Glutamatergic neuron (in vitro differentiated cells): ENCODE measurements around the gene MEIS1. TPM values are rescaled to one million over a fixed set of nuclear protein-coding genes. Genes with fewer than 3 reads are reported as not detected.

Experiments used
- DNase-seq: peaks from one replicate; pipeline ENCODE4 v3.0.0; 2022
- H3K27ac Mint-ChIP-seq: one replicate; pipeline ENCODE4 v1.8.0; 2020; ENCODE audit warnings: mild to moderate bottlenecking, mixed read lengths, inconsistent platforms; ENCODE audit not compliant: unreplicated experiment
- H3K27me3 Mint-ChIP-seq: one replicate; pipeline ENCODE4 v1.8.0; 2020; ENCODE audit warnings: mild to moderate bottlenecking, moderate library complexity, mixed read lengths, inconsistent platforms; ENCODE audit not compliant: unreplicated experiment
- H3K36me3 Mint-ChIP-seq: one replicate; pipeline ENCODE4 v1.8.0; 2020; ENCODE audit warnings: mild to moderate bottlenecking, mixed read lengths, inconsistent platforms; ENCODE audit not compliant: unreplicated experiment
- H3K4me1 Mint-ChIP-seq: one replicate; pipeline ENCODE4 v1.8.0; 2020; ENCODE audit warnings: mild to moderate bottlenecking, low read depth, mixed read lengths, inconsistent platforms; ENCODE audit not compliant: unreplicated experiment
- H3K4me3 Mint-ChIP-seq: one replicate; pipeline ENCODE4 v1.8.0; 2020; ENCODE audit warnings: mild to moderate bottlenecking, mixed read lengths, inconsistent platforms; ENCODE audit not compliant: unreplicated experiment
- H3K9me3 Mint-ChIP-seq: one replicate; pipeline ENCODE4 v1.8.0; 2020; ENCODE audit warnings: mild to moderate bottlenecking, moderate library complexity, mixed read lengths, inconsistent platforms; ENCODE audit not compliant: unreplicated experiment
- total RNA-seq: library from RNA; stranded (reverse); fragmentation: NEBNext Ultra II Directional; extraction: Animal tissue kit (Norgen Biotek cat#: 25700); gene quantifications from one replicate; pipeline ENCODE4 v1.2.1, GENCODE V29; 2021; ENCODE audit not compliant: unreplicated experiment
- TF ChIP-seq, protein P1 (sequence below): fragments of 200-600 bp; sonication (generic); IDR thresholded peaks from one replicate; pipeline ENCODE4 v1.5.0; 2021; ENCODE audit not compliant: partially characterized antibody, unreplicated experiment

The MEIS1 gene
- total RNA-seq, 1 donor from 2014 or later = 4.8 TPM

DNA sequence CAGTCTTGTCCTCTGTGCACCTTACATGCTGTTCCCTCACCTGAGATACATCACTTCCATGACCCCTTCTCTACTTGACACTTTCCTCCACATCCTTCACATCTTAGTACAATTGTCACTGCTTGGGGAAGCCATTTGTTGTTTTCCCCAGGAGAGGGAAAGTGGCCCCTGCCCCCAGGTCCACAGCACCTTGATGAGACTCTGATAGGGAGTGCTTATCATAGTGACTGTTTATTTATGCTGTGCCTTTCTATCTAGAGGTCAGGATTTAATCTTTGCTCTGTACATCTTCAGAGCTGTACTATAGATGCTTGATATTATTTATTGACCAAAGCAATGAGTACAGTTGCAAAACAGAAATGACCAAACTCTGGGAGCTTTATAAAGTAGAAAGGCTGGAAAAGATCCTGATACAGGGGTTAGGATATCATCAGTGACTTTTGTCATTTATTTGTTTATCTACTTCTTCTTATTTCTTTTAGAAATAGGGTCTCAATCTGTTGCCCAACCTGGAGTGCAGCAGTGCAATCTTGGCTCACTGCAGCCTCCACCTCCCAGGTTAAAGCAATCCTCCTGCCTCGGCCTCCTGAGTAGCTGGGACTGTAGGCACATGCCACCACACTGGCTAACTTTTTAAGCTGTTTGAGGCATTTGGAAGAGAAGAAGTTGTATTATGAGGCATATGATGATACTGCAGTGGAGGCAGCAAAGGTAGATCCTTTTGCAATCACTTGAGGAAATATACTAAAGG is 94.2 kb downstream of the MEIS1 start:
- H3K4me1 Mint-ChIP-seq = peaks cover 9% of the 10 kb centered on the region
- no peak for DNase-seq
- no peak overlapping the region for H3K4me3 Mint-ChIP-seq
- peaks cover 2% of the 10 kb centered on the region for H3K9me3 Mint-ChIP-seq
- H3K36me3 Mint-ChIP-seq = no peaks in the 10 kb centered on the region
- no peaks in the 10 kb centered on the region for H3K27me3 Mint-ChIP-seq
- H3K27ac Mint-ChIP-seq = no peak overlapping the region
- TF ChIP-seq, protein P1, sequence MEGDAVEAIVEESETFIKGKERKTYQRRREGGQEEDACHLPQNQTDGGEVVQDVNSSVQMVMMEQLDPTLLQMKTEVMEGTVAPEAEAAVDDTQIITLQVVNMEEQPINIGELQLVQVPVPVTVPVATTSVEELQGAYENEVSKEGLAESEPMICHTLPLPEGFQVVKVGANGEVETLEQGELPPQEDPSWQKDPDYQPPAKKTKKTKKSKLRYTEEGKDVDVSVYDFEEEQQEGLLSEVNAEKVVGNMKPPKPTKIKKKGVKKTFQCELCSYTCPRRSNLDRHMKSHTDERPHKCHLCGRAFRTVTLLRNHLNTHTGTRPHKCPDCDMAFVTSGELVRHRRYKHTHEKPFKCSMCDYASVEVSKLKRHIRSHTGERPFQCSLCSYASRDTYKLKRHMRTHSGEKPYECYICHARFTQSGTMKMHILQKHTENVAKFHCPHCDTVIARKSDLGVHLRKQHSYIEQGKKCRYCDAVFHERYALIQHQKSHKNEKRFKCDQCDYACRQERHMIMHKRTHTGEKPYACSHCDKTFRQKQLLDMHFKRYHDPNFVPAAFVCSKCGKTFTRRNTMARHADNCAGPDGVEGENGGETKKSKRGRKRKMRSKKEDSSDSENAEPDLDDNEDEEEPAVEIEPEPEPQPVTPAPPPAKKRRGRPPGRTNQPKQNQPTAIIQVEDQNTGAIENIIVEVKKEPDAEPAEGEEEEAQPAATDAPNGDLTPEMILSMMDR = no peak

DNA sequence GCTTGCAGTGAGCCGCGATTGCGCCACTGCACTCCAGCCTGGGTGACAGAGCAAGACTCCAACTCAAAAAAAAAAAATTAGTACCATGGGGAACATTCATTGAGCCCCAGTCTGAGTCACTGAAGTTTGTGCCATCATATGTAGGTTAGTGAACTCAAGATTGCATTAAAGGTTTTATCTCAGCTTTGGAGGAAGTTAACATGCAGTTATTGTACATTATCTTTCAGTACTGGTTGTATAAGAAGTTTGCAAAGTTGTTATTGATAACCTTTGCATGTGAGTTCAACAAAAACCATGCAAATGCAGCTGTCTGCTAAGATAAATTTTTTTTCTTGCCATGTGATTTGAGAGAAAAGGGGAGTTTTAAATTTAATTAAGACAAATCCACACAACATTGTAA is 95.7 kb downstream of the MEIS1 start:
- Mint-ChIP-seq H3K4me3 (no peak overlapping the region), H3K9me3 (peaks cover 2% of the 10 kb centered on the region), H3K4me1 (peaks cover 11% of the 10 kb centered on the region), H3K27me3 (no peaks in the 10 kb centered on the region), H3K36me3 (no peaks in the 10 kb centered on the region), H3K27ac (no peak overlapping the region)
- DNase-seq = no peak
- TF ChIP-seq, protein P1 = no peak

DNA sequence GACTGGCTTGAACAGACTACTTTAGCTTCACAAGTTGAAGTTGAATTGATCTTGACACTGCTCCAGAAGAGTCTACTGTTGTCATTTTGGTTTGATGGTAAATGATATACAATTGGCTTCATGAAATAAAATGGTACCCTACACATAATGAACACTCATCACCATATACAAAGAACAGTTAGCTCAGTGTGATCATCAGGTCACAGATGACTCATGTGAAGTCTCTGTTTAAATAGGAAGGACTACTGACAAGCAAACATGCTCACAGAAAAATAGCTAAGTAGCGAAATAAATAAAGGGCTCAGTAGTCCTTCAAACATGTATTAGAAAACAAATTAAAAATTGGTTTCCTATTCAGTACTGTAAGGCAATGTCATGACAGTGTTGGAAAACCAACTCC is 96.2 kb downstream of the MEIS1 start:
- H3K27me3 Mint-ChIP-seq = no peaks in the 10 kb centered on the region
- H3K36me3 Mint-ChIP-seq = no peaks in the 10 kb centered on the region
- no peak overlapping the region for H3K4me3 Mint-ChIP-seq
- TF ChIP-seq, protein P1 = no peak
- peaks cover 13% of the 10 kb centered on the region for H3K4me1 Mint-ChIP-seq
- no peak for DNase-seq
- H3K9me3 Mint-ChIP-seq = peaks cover 2% of the 10 kb centered on the region
- no peak overlapping the region for H3K27ac Mint-ChIP-seq

DNA sequence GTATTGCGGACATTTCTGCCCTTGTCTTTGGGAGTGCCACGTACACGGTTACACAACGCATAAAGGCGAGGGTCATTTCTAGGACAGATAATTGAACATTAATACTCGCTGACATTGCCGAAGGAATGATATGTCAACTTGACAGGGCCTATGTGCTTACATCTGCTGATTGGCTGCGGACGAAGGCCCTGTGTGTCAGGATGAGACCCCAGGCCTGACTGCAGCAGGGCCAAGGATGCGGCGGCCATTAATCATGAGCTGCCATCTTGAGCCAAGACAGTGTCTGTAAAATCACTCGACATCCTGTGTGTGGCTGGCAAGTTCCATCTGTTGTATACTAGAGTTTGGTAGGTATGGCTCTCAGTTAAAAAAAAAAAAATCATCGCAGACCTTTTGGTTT is 96.6 kb downstream of the MEIS1 start:
- Mint-ChIP-seq H3K27me3 (no peaks in the 10 kb centered on the region), H3K4me1 (peaks cover 17% of the 10 kb centered on the region), H3K27ac (no peak overlapping the region), H3K9me3 (peaks cover 2% of the 10 kb centered on the region), H3K4me3 (no peak overlapping the region), H3K36me3 (no peaks in the 10 kb centered on the region)
- no peak for DNase-seq
- TF ChIP-seq, protein P1 = no peak

DNA sequence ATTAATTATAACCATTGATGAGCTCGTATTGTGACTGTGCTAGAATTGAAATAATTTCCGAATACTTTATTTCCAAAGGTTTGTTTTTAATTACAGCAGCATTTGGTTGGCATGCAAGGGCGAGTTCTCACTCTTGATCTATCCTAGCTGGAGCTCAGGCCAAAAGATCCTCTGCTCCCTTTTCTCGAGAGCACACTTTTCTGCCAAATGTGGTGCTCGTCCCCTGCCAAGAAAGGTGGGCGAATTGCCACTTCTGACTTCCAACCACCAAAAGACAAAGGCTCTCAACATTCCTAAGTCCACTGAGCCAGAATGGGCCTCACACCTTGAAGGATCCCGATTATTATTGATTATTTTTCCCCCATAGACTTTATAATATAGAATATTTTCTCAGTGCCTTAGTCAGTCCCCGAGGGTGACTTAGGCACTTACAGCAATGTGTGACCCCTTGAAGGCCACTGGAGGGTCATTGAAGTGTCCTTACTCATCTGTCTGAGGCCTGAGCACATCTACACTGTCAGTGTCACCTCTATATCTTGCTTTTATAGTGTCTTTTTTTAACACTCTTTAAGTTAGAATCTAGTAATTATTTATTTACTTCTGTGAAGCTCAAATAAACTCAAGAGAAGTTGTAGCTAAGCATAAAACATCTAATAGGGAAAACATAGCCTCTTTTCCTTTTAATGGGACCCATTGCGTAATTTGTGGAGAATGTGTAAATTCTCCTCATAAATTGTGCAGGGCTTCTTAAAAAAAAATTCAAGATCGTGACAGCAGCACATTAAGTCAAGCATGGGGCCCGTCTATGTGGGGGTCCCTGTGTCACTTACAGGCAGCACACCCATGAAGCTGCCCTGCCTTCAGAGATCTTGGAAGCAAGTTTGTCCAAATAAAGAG is 98.3 kb downstream of the MEIS1 start:
- no peak for DNase-seq
- Mint-ChIP-seq H3K9me3 (no peaks in the 10 kb centered on the region), H3K4me1 (peaks cover 23% of the 10 kb centered on the region), H3K27ac (no peak overlapping the region), H3K27me3 (peaks cover 6% of the 10 kb centered on the region), H3K36me3 (no peaks in the 10 kb centered on the region), H3K4me3 (no peak overlapping the region)
- TF ChIP-seq, protein P1 = no peak
